ENCODE measurements around the gene TEAD1. TPM values are rescaled to one million over a fixed set of nuclear protein-coding genes. Genes with fewer than 3 reads are reported as not detected.

TEAD1 gene
- total and polyA plus RNA-seq, 4 donors = 9.1 to 38.4 (median 10.7) TPM

DNA sequence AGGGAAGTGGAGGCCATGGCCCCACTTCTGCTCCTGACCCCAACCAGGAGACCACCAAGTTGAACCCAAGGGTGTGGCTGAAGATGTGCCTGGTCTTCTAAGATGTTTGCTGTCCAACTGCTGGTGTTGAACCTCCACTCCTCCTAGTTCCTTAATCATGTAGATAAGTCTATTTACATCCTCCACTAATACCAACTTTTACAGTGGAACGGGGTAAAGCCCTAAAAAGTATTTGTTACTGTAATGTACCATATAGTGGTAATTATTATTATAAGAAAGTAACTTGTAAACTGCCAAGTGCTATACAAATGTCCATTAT, 315.9 kb downstream of the TEAD1 start:
- Histone ChIP-seq H3K9me3 (ENCODE audit: control insufficient read depth in 4 of 4, low read length in 3 of 4) (no peaks in the 10 kb centered on the region), H3K4me3 (ENCODE audit: low read depth in 1 of 3, low read length in 3 of 3) (no peak overlapping the region), H3K4me1 (ENCODE audit: control insufficient read depth in 4 of 4, insufficient read depth in 4 of 4, low read length in 3 of 4) (no peaks in the 10 kb centered on the region), H3K9ac (ENCODE audit: low read depth in 1 of 2, low read length in 2 of 2) (no peak overlapping the region), H3K27me3 (ENCODE audit: control insufficient read depth in 4 of 4, insufficient read depth in 4 of 4, low read length in 3 of 4) (no peaks in the 10 kb centered on the region), H3K27ac (ENCODE audit: low read depth in 1 of 2, low read length in 2 of 2) (no peak overlapping the region), H3K36me3 (ENCODE audit: control insufficient read depth in 4 of 4, insufficient read depth in 3 of 4, low read depth in 1 of 4, low read length in 3 of 4) (no peaks in the 10 kb centered on the region)
- TF ChIP-seq FOXA1 (IDR thresholded peaks at IDR 0.05) = no peak
- DNase-seq (ENCODE audit: low spot score) = no peak
- WGBS = 94% methylated on average over 1 of the region's 1 CpG

DNA sequence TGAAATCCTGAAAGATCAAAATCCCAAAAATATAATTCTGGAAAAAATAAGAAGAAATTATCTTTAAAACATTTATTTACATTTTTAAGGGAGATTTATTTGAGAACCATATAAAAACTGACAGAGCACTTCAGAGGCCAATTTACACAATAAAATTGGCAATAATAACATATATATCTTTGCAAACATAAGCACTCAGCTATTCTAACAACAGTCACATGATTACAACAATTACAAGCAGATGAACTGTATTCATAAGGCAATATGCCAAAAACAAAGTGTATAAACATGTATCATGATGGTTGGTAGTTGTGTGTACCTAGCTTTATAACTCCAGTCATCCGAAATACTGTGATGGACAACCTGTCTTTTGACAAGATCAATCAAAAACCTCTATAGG, 317.2 kb downstream of the TEAD1 start:
- Histone ChIP-seq H3K27me3 (ENCODE audit: control insufficient read depth in 4 of 4, insufficient read depth in 4 of 4, low read length in 3 of 4) (no peaks in the 10 kb centered on the region), H3K9ac (ENCODE audit: low read depth in 1 of 2, low read length in 2 of 2) (no peak overlapping the region), H3K4me1 (ENCODE audit: control insufficient read depth in 4 of 4, insufficient read depth in 4 of 4, low read length in 3 of 4) (no peaks in the 10 kb centered on the region), H3K36me3 (ENCODE audit: control insufficient read depth in 4 of 4, insufficient read depth in 3 of 4, low read depth in 1 of 4, low read length in 3 of 4) (no peaks in the 10 kb centered on the region), H3K27ac (ENCODE audit: low read depth in 1 of 2, low read length in 2 of 2) (no peak overlapping the region), H3K4me3 (ENCODE audit: low read depth in 1 of 3, low read length in 3 of 3) (no peak overlapping the region), H3K9me3 (ENCODE audit: control insufficient read depth in 4 of 4, low read length in 3 of 4) (no peaks in the 10 kb centered on the region)
- no peak for TF ChIP-seq JUND (IDR thresholded peaks at IDR 0.05)
- 87% methylated on average over 1 of the region's 1 CpG for WGBS
- no peak for DNase-seq (ENCODE audit: low spot score)

DNA sequence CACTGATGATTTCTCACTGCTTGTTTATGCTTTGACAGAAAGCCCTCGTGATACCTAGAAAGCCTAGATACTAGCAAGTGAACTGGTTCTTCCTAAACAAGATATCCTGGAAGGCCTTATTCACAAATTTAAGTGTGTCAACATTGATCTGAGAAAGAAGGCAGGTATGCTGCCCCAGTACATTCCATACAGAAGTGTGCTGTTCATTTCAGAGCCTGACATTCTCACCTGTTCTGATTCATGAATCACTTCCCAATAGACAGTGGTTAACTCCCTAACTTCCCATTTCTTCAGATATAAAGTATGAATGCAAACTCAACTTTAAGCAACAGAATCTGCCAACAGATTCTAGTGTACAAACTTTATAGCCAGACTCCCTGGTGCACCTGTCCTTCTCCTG, 319.4 kb downstream of the TEAD1 start:
- Histone ChIP-seq H3K27ac (ENCODE audit: low read depth in 1 of 2, low read length in 2 of 2) (no peak overlapping the region), H3K4me3 (ENCODE audit: low read depth in 1 of 3, low read length in 3 of 3) (no peak overlapping the region), H3K27me3 (ENCODE audit: control insufficient read depth in 4 of 4, insufficient read depth in 4 of 4, low read length in 3 of 4) (no peaks in the 10 kb centered on the region), H3K36me3 (ENCODE audit: control insufficient read depth in 4 of 4, insufficient read depth in 3 of 4, low read depth in 1 of 4, low read length in 3 of 4) (no peaks in the 10 kb centered on the region), H3K9ac (ENCODE audit: low read depth in 1 of 2, low read length in 2 of 2) (no peak overlapping the region), H3K4me1 (ENCODE audit: control insufficient read depth in 4 of 4, insufficient read depth in 4 of 4, low read length in 3 of 4) (no peaks in the 10 kb centered on the region), H3K9me3 (ENCODE audit: control insufficient read depth in 4 of 4, low read length in 3 of 4) (no peaks in the 10 kb centered on the region)
- TF ChIP-seq RAD21 (IDR thresholded peaks at IDR 0.05) = no peak
- no peak for TF ChIP-seq YY1 (IDR thresholded peaks at IDR 0.05)
- TF ChIP-seq FOXA2 (IDR thresholded peaks at IDR 0.05) = no peak
- TF ChIP-seq, protein P1, sequence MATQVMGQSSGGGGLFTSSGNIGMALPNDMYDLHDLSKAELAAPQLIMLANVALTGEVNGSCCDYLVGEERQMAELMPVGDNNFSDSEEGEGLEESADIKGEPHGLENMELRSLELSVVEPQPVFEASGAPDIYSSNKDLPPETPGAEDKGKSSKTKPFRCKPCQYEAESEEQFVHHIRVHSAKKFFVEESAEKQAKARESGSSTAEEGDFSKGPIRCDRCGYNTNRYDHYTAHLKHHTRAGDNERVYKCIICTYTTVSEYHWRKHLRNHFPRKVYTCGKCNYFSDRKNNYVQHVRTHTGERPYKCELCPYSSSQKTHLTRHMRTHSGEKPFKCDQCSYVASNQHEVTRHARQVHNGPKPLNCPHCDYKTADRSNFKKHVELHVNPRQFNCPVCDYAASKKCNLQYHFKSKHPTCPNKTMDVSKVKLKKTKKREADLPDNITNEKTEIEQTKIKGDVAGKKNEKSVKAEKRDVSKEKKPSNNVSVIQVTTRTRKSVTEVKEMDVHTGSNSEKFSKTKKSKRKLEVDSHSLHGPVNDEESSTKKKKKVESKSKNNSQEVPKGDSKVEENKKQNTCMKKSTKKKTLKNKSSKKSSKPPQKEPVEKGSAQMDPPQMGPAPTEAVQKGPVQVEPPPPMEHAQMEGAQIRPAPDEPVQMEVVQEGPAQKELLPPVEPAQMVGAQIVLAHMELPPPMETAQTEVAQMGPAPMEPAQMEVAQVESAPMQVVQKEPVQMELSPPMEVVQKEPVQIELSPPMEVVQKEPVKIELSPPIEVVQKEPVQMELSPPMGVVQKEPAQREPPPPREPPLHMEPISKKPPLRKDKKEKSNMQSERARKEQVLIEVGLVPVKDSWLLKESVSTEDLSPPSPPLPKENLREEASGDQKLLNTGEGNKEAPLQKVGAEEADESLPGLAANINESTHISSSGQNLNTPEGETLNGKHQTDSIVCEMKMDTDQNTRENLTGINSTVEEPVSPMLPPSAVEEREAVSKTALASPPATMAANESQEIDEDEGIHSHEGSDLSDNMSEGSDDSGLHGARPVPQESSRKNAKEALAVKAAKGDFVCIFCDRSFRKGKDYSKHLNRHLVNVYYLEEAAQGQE (IDR thresholded peaks at IDR 0.05) = no peak
- TF ChIP-seq JUND (IDR thresholded peaks at IDR 0.05) = no peak
- no peak for TF ChIP-seq NR2F2 (IDR thresholded peaks at IDR 0.05)
- TF ChIP-seq RXRA (IDR thresholded peaks at IDR 0.05) = no peak
- no peak for DNase-seq (ENCODE audit: low spot score)
- 88% methylated on average over 1 of the region's 1 CpG for WGBS

Small RNA genes lying within 50 kb of the gene (small RNA-seq; reads per million reads assigned to genes)
- not detected for gene RF00424

Measured in liver (tissue), 10 donors.